HS-5 (cell line): ENCODE results near the gene CDC7.
A peak's percentile ranks its signal among the peaks of the same experiment; 100 is the strongest.
"Not testable (repeated sequence)": the region's sequence is repeated elsewhere in the genome, so short reads cannot be mapped to it uniquely, and the experiment has no call there.

Experiments
- DNase-seq: peaks from one replicate; pipeline ENCODE4 v3.0.0-alpha.2; 2012; ENCODE audit warnings: low read depth

Gene CDC7

GRCh38 chr1:91500756-91501522, at the start of gene CDC7:
CDC7 (plus strand) TSS chr1:91500851; CDS start chr1:91501717, 866 bp downstream.
- peak; percentile 87 for DNase-seq

GRCh38 chr1:91454136-91454535, 46.5 kb upstream of the CDC7 start:
- DNase-seq = no peak

GRCh38 chr1:91455334-91455733, 45.3 kb upstream of the CDC7 start:
- no peak for DNase-seq

GRCh38 chr1:91455896-91456295, 44.8 kb upstream of the CDC7 start:
- no peak for DNase-seq

- not testable (repeated sequence) for DNase-seq
These were observed 35.3 kb upstream of the CDC7 start for GRCh38 chr1:91465350-91465749.

GRCh38 chr1:91476533-91477217, 24.0 kb upstream of the CDC7 start:
- no peak for DNase-seq

GRCh38 chr1:91487469-91487868, 13.2 kb upstream of the CDC7 start:
- no peak for DNase-seq

GRCh38 chr1:91490501-91490900, 10.2 kb upstream of the CDC7 start:
- no peak for DNase-seq

GRCh38 chr1:91498035-91498434, 2.6 kb upstream of the CDC7 start:
- DNase-seq = no peak

GRCh38 chr1:91498498-91499245, 2.0 kb upstream of the CDC7 start:
- no peak for DNase-seq

- DNase-seq = no peak
These were observed 1.3 kb upstream of the CDC7 start for GRCh38 chr1:91499346-91499745.

- DNase-seq = no peak
These were observed 521 bp upstream of the CDC7 start for GRCh38 chr1:91499904-91500755.

- no peak for DNase-seq
These were observed 836 bp downstream of the CDC7 start for GRCh38 chr1:91501523-91501851.

- no peak for DNase-seq
These were observed 1.5 kb downstream of the CDC7 start for GRCh38 chr1:91501971-91502671.

- DNase-seq = no peak
These were observed 2.1 kb downstream of the CDC7 start for GRCh38 chr1:91502672-91503184.

GRCh38 chr1:91503332-91503900, 2.8 kb downstream of the CDC7 start:
- no peak for DNase-seq

- no peak for DNase-seq
These were observed 3.4 kb downstream of the CDC7 start for GRCh38 chr1:91503975-91504530.

GRCh38 chr1:91505086-91505485, 4.4 kb downstream of the CDC7 start:
- no peak for DNase-seq

GRCh38 chr1:91506071-91506470, 5.4 kb downstream of the CDC7 start:
- DNase-seq = no peak

GRCh38 chr1:91507328-91507727, 6.7 kb downstream of the CDC7 start:
- no peak for DNase-seq

GRCh38 chr1:91510754-91511153, 10.1 kb downstream of the CDC7 start:
- no peak for DNase-seq
